Prostate gland (tissue), 2 donors: Measurements from ENCODE around the gene TBCA. TPM values are rescaled to one million over a fixed set of nuclear protein-coding genes. Genes with fewer than 3 reads are reported as not detected.

Experiments
- DNase-seq: peaks from one replicate; pipeline ENCODE4 v3.0.0-alpha.2; 2019; ENCODE audit warnings: low spot score
- H3K27ac ChIP-seq, 2 donors: fragments of 200-600 bp; sonication (generic); 2 replicates each; pipeline ENCODE4 v1.5.1; 2017 to 2019
- H3K27me3 ChIP-seq: fragments of 200-600 bp; sonication (generic); replicated peaks from 2 replicates; pipeline ENCODE4 v1.5.1; 2019; ENCODE audit not compliant: insufficient read depth
- H3K36me3 ChIP-seq, 2 donors: fragments of 200-600 bp; sonication (generic); 1 replicate in 1 of 2; 2 replicates in 1 of 2; pipeline versions ENCODE4 v1.5.1 to v1.8.1; 2017 to 2019
- H3K4me1 ChIP-seq: fragments of 200-600 bp; sonication (generic); replicated peaks from 2 replicates; pipeline ENCODE4 v1.5.1; 2019
- H3K4me3 ChIP-seq, 2 donors: fragments of 200-600 bp; sonication (generic); 2 replicates each; pipeline ENCODE4 v1.5.1; 2017 to 2019
- H3K9me3 ChIP-seq: fragments of 200-600 bp; sonication (generic); 2 replicates; pipeline ENCODE4 v1.5.1; 2017
- CTCF ChIP-seq, 4 experiments: fragments of 200-600 bp in 2 of 4; fragments of 450-650 bp in 2 of 4; sonication (generic) in 2 of 4; IDR thresholded peaks; 1 replicate in 3 of 4; 2 replicates in 1 of 4; pipeline ENCODE4 v1.5.1; 2016 to 2019; ENCODE audit warnings: antibody characterized with exemption in 4 of 4, mild to moderate bottlenecking in 2 of 4, moderate library complexity in 2 of 4
- POLR2A ChIP-seq: fragments of 450-650 bp; IDR thresholded peaks from one replicate; pipeline ENCODE4 v1.6.1; 2016; ENCODE audit warnings: antibody characterized with exemption, mild to moderate bottlenecking
- POLR2AphosphoS5 ChIP-seq: sonication (generic); formaldehyde crosslinking; IDR thresholded peaks from one replicate; pipeline ENCODE4 v1.6.1; 2017; ENCODE audit warnings: antibody characterized with exemption
- WGBS: methylation state at CpG from one replicate; pipeline ENCODE4 v1.1.5; 2018; 5-methylcytosine and 5-hydroxymethylcytosine counted together
- intact Hi-C: fragments of 100-400 bp; cut with DNase I; formaldehyde crosslinking; loops from one replicate; pipeline ENCODE4 v1.14.2; 2022
- total RNA-seq, 2 donors: library from RNA; depleted of rRNA; stranded (reverse); fragments of >200 nt; gene quantifications; one replicate each; pipeline ENCODE4 v1.1.0, GENCODE V29; 2016

Gene TBCA
- total RNA-seq, 2 donors from 2014 or later = 120 to 180 TPM

GRCh38 chr5:77776554-77777206, 541 bp upstream of the TBCA start:
- 28% methylated on average over 14 of the region's 14 CpGs for WGBS
- H3K27me3 ChIP-seq = no peaks in the 10 kb centered on the region
- no peak for DNase-seq
- peak overlapping the region; percentile 91 to 97 for H3K27ac ChIP-seq
- H3K4me1 ChIP-seq = peaks cover 11% of the 10 kb centered on the region
- TF ChIP-seq CTCF (IDR thresholded peaks at IDR 0.05) (no peak), POLR2A (no peak)
- H3K9me3 ChIP-seq = no peaks in the 10 kb centered on the region
- intact Hi-C loops = loop anchor here (10.0 kb wide), 1 partner anchor 132 kb away; no protein-coding TSS in a partner anchor
- peak overlapping the region; percentile 63 to 86 for H3K4me3 ChIP-seq
- H3K36me3 ChIP-seq = no peaks in the 10 kb centered on the region

GRCh38 chr5:77774981-77775789, 954 bp downstream of the TBCA start:
- Histone ChIP-seq H3K4me1 (peaks cover 11% of the 10 kb centered on the region), H3K9me3 (no peaks in the 10 kb centered on the region), H3K27me3 (no peaks in the 10 kb centered on the region), H3K4me3 (peak overlapping the region; percentile 63 to 86), H3K36me3 (no peaks in the 10 kb centered on the region), H3K27ac (peak overlapping the region; percentile 91 to 97)
- DNase-seq = no peak
- TF ChIP-seq POLR2A = no peak
- no peak for TF ChIP-seq POLR2AphosphoS5
- no peak for TF ChIP-seq CTCF (IDR thresholded peaks at IDR 0.05)
- 11% methylated on average over 13 of the region's 13 CpGs for WGBS
- intact Hi-C loops = loop anchor here (10.0 kb wide), 1 partner anchor 130 kb away; no protein-coding TSS in a partner anchor

GRCh38 chr5:77773734-77774280, 2.3 kb downstream of the TBCA start:
- peaks cover 11% of the 10 kb centered on the region for H3K4me1 ChIP-seq
- DNase-seq = no peak
- H3K36me3 ChIP-seq = no peaks in the 10 kb centered on the region
- H3K27me3 ChIP-seq = no peaks in the 10 kb centered on the region
- WGBS = 60% methylated on average over 3 of the region's 3 CpGs
- intact Hi-C loops = loop anchor here (10.0 kb wide), 1 partner anchor 129 kb away; no protein-coding TSS in a partner anchor
- H3K4me3 ChIP-seq = no peak overlapping the region
- TF ChIP-seq POLR2AphosphoS5 (no peak), CTCF (IDR thresholded peaks at IDR 0.05) (no peak), POLR2A (no peak)
- no peaks in the 10 kb centered on the region for H3K9me3 ChIP-seq
- no peak overlapping the region for H3K27ac ChIP-seq

GRCh38 chr5:77772729-77773128, 3.4 kb downstream of the TBCA start:
- Histone ChIP-seq H3K4me1 (peaks cover 12% of the 10 kb centered on the region), H3K27ac (no peak overlapping the region), H3K9me3 (no peaks in the 10 kb centered on the region), H3K36me3 (no peaks in the 10 kb centered on the region), H3K4me3 (no peak overlapping the region), H3K27me3 (no peaks in the 10 kb centered on the region)
- no peak for DNase-seq
- no peak for TF ChIP-seq CTCF (IDR thresholded peaks at IDR 0.05)
- TF ChIP-seq POLR2AphosphoS5 = no peak
- TF ChIP-seq POLR2A = no peak
- intact Hi-C loops = loop anchor here (10.0 kb wide), 1 partner anchor 128 kb away; no protein-coding TSS in a partner anchor
